CD4-positive, alpha-beta memory T cell (primary cell): ENCODE results near the gene SPRY1. TPM values are rescaled to one million over a fixed set of nuclear protein-coding genes. Genes with fewer than 3 reads are reported as not detected.
A peak's percentile ranks its signal among the peaks of the same experiment; 100 is the strongest.

Experiments
- CTCF ChIA-PET: fragments of 350-600 bp; sonication (Branson Sonifier 250); formaldehyde crosslinking; loops from one replicate; lab custom pipeline; 2021; ENCODE audit warnings: inconsistent platforms; ENCODE audit not compliant: partially characterized antibody; lab: Charles Lee
- POLR2A ChIA-PET: fragments of 350-600 bp; sonication (Branson Sonifier 250); formaldehyde crosslinking; loops from one replicate; lab custom pipeline; 2021; ENCODE audit not compliant: partially characterized antibody; lab: Charles Lee
- DNase-seq, 5 donors: peaks; one replicate each; pipeline versions ENCODE4 v3.0.0 to v3.0.0-alpha.2; 2020 to 2022; ENCODE audit warnings: mixed read lengths in 1 of 5
- H3K27ac ChIP-seq: one replicate; pipeline ENCODE4 v1.7.0; 2013; ENCODE audit warnings: low read depth, low read length
- H3K27me3 ChIP-seq: 2 replicates; pipeline ENCODE4 v1.7.0; 2013; ENCODE audit warnings: mild to moderate bottlenecking, low read length, moderate library complexity; ENCODE audit not compliant: insufficient read depth
- H3K36me3 ChIP-seq: 2 replicates; pipeline ENCODE4 v1.7.0; 2013; ENCODE audit warnings: mild to moderate bottlenecking, low read length, moderate library complexity; ENCODE audit not compliant: insufficient read depth
- H3K4me1 ChIP-seq: 2 replicates; pipeline ENCODE4 v1.7.0; 2013; ENCODE audit warnings: mild to moderate bottlenecking, low read length, moderate library complexity; ENCODE audit not compliant: insufficient read depth
- H3K4me3 ChIP-seq, 2 donors: one replicate each; pipeline ENCODE4 v1.7.0; 2013; ENCODE audit warnings: low read length in 2 of 2, mild to moderate bottlenecking in 1 of 2
- H3K9me3 ChIP-seq, 2 donors: one replicate each; pipeline ENCODE4 v1.7.0; 2013; ENCODE audit warnings: low read length in 2 of 2, control low read depth in 1 of 2; ENCODE audit not compliant: control insufficient read depth in 1 of 2
- H3K27ac Mint-ChIP-seq, 7 donors: one replicate each; pipeline ENCODE4 v1.8.0; 2020 to 2021; ENCODE audit warnings: mixed read lengths in 7 of 7, mild to moderate bottlenecking in 6 of 7, inconsistent platforms in 3 of 7, moderate library complexity in 3 of 7
- H3K27me3 Mint-ChIP-seq, 2 donors: one replicate each; pipeline ENCODE4 v1.8.0; 2020 to 2021; ENCODE audit warnings: mixed read lengths in 2 of 2
- H3K36me3 Mint-ChIP-seq, 2 donors: one replicate each; pipeline ENCODE4 v1.8.0; 2020 to 2021; ENCODE audit warnings: mixed read lengths in 2 of 2, inconsistent platforms in 1 of 2, mild to moderate bottlenecking in 1 of 2
- H3K4me1 Mint-ChIP-seq, 4 donors: one replicate each; pipeline ENCODE4 v1.8.0; 2020 to 2021; ENCODE audit warnings: mixed read lengths in 4 of 4, mild to moderate bottlenecking in 1 of 4
- H3K4me3 Mint-ChIP-seq, 8 donors: one replicate each; pipeline ENCODE4 v1.8.0; 2020 to 2021; ENCODE audit warnings: mixed read lengths in 8 of 8, mild to moderate bottlenecking in 7 of 8, moderate library complexity in 6 of 8, inconsistent platforms in 3 of 8
- H3K9me3 Mint-ChIP-seq, 8 donors: one replicate each; pipeline ENCODE4 v1.8.0; 2020 to 2021; ENCODE audit warnings: mixed read lengths in 8 of 8, mild to moderate bottlenecking in 5 of 8, inconsistent platforms in 3 of 8, moderate library complexity in 1 of 8
- intact Hi-C: fragments of 100-400 bp; cut with micrococcal nuclease; formaldehyde crosslinking; loops from one replicate; pipeline ENCODE4 v1.15.1; 2023
- polyA plus RNA-seq, 2 donors: library from polyadenylated mRNA; unstranded; fragments of 300-500 nt; fragmentation: Illumina TruSeq; gene quantifications; one replicate each; pipeline ENCODE4 v1.2.3, GENCODE V29; 2021
- total RNA-seq, 2 experiments: library from RNA; stranded (reverse); gene quantifications; one replicate each; pipeline ENCODE4 v1.2.3, GENCODE V29; 2021

The SPRY1 gene
- total and polyA plus RNA-seq, 4 experiments from 2014 or later, result 4.4 to 8.2 (median 6.1) TPM

- Histone ChIP-seq H3K4me1 (no peaks in the 10 kb centered on the region), H3K9me3 (no peaks in the 10 kb centered on the region), H3K27ac (no peak overlapping the region), H3K36me3 (no peaks in the 10 kb centered on the region), H3K4me3 (no peak overlapping the region), H3K27me3 (no peaks in the 10 kb centered on the region)
- Mint-ChIP-seq H3K4me1 (no peaks in the 10 kb centered on the region), H3K36me3 (no peaks in the 10 kb centered on the region), H3K4me3 (no peak overlapping the region), H3K27ac (no peak overlapping the region), H3K9me3 (no peaks in the 10 kb centered on the region), H3K27me3 (peaks cover 13 to 16% of the 10 kb centered on the region in 2 donors)
- CTCF ChIA-PET, result no interaction called here
- POLR2A ChIA-PET, result no interaction called here
- DNase-seq, result no peak
- intact Hi-C loops, result no loop called here
These were observed 15.6 kb upstream of the SPRY1 start for GRCh38 chr4:123380728-123381716.

- no peak overlapping the region for H3K4me3 ChIP-seq
- CTCF ChIA-PET, result no interaction called here
- H3K27me3 ChIP-seq, result no peaks in the 10 kb centered on the region
- POLR2A ChIA-PET, result no interaction called here
- Mint-ChIP-seq H3K4me1 (no peaks in the 10 kb centered on the region), H3K9me3 (no peaks in the 10 kb centered on the region), H3K27me3 (peaks cover 13 to 18% of the 10 kb centered on the region in 2 donors), H3K27ac (no peak overlapping the region), H3K36me3 (no peaks in the 10 kb centered on the region), H3K4me3 (no peak overlapping the region)
- intact Hi-C loops, result no loop called here
- H3K36me3 ChIP-seq, result no peaks in the 10 kb centered on the region
- no peaks in the 10 kb centered on the region for H3K4me1 ChIP-seq
- no peak overlapping the region for H3K27ac ChIP-seq
- H3K9me3 ChIP-seq, result no peaks in the 10 kb centered on the region
- DNase-seq, result no peak
These were observed 14.6 kb upstream of the SPRY1 start for GRCh38 chr4:123381996-123382395.

GRCh38 chr4:123383566-123383965, 13.0 kb upstream of the SPRY1 start:
- no peak for DNase-seq
- H3K9me3 ChIP-seq, result no peaks in the 10 kb centered on the region
- H3K27me3 Mint-ChIP-seq, result peaks cover 8 to 15% of the 10 kb centered on the region in 2 donors
- ChIA-PET POLR2A (no interaction called here), CTCF (interaction anchor here (1.2 kb wide), 1 partner anchor 8 kb away, joined by 5 read pairs; no protein-coding TSS in a partner anchor)
- no peaks in the 10 kb centered on the region for H3K36me3 ChIP-seq
- no peaks in the 10 kb centered on the region for H3K36me3 Mint-ChIP-seq
- no peak overlapping the region for H3K4me3 ChIP-seq
- H3K4me1 Mint-ChIP-seq, result no peaks in the 10 kb centered on the region
- intact Hi-C loops, result no loop called here
- no peak overlapping the region for H3K4me3 Mint-ChIP-seq
- no peaks in the 10 kb centered on the region for H3K4me1 ChIP-seq
- H3K9me3 Mint-ChIP-seq, result no peaks in the 10 kb centered on the region
- no peak overlapping the region for H3K27ac Mint-ChIP-seq
- H3K27me3 ChIP-seq, result no peaks in the 10 kb centered on the region
- H3K27ac ChIP-seq, result no peak overlapping the region

- POLR2A ChIA-PET, result no interaction called here
- H3K9me3 ChIP-seq, result no peaks in the 10 kb centered on the region
- H3K36me3 ChIP-seq, result no peaks in the 10 kb centered on the region
- no peak for DNase-seq
- Mint-ChIP-seq H3K9me3 (no peaks in the 10 kb centered on the region), H3K4me3 (no peak overlapping the region), H3K27ac (no peak overlapping the region), H3K27me3 (peaks cover 7 to 8% of the 10 kb centered on the region in 2 donors), H3K4me1 (no peaks in the 10 kb centered on the region), H3K36me3 (no peaks in the 10 kb centered on the region)
- no peaks in the 10 kb centered on the region for H3K27me3 ChIP-seq
- no peaks in the 10 kb centered on the region for H3K4me1 ChIP-seq
- CTCF ChIA-PET, result no interaction called here
- no peak overlapping the region for H3K4me3 ChIP-seq
- intact Hi-C loops, result no loop called here
- H3K27ac ChIP-seq, result no peak overlapping the region
These were observed 10.0 kb upstream of the SPRY1 start for GRCh38 chr4:123386609-123387008.

- DNase-seq, result peak in 4 of 5 donors; percentile 12 to 29 (median 16)
- peaks cover 4 to 6% of the 10 kb centered on the region in 2 donors for H3K27me3 Mint-ChIP-seq
These were observed 5.6 kb upstream of the SPRY1 start for GRCh38 chr4:123390846-123391456.

GRCh38 chr4:123393721-123394120, 2.9 kb upstream of the SPRY1 start:
- H3K4me3 Mint-ChIP-seq, result peak overlapping the region in 1 of 8 donors; percentile 15
- peaks cover 7 to 16% (median 12%) of the 10 kb centered on the region in 4 donors for H3K4me1 Mint-ChIP-seq
- H3K27me3 Mint-ChIP-seq, result peaks cover 7 to 10% of the 10 kb centered on the region in 2 donors
- H3K36me3 ChIP-seq, result no peaks in the 10 kb centered on the region
- no peaks in the 10 kb centered on the region for H3K9me3 ChIP-seq
- H3K27me3 ChIP-seq, result no peaks in the 10 kb centered on the region
- no peak for DNase-seq
- no peak overlapping the region for H3K4me3 ChIP-seq
- CTCF ChIA-PET, result interaction anchor here (1.1 to 2.0 kb wide), 2 partner anchors 171 to 264 kb away, joined by 3 to 5 read pairs; no protein-coding TSS in a partner anchor
- H3K36me3 Mint-ChIP-seq, result peaks cover 0 to 7% of the 10 kb centered on the region in 2 donors
- H3K27ac ChIP-seq, result no peak overlapping the region
- POLR2A ChIA-PET, result no interaction called here
- intact Hi-C loops, result no loop called here
- H3K27ac Mint-ChIP-seq, result peak overlapping the region in 1 of 7 donors; percentile 11
- peaks cover 0 to 2% (median 0%) of the 10 kb centered on the region in 8 donors for H3K9me3 Mint-ChIP-seq
- peaks cover 15% of the 10 kb centered on the region for H3K4me1 ChIP-seq

More at GRCh38 chr4:123390846-123391456, 5.6 kb upstream of the SPRY1 start:
- no peak overlapping the region for H3K4me3 ChIP-seq
- no peaks in the 10 kb centered on the region for H3K9me3 ChIP-seq
- H3K27me3 ChIP-seq, result no peaks in the 10 kb centered on the region
- Mint-ChIP-seq H3K36me3 (no peaks in the 10 kb centered on the region), H3K4me3 (no peak overlapping the region), H3K4me1 (no peaks in the 10 kb centered on the region), H3K27ac (no peak overlapping the region), H3K9me3 (no peaks in the 10 kb centered on the region)
- no peaks in the 10 kb centered on the region for H3K4me1 ChIP-seq
- H3K36me3 ChIP-seq, result no peaks in the 10 kb centered on the region
- no peak overlapping the region for H3K27ac ChIP-seq
- POLR2A ChIA-PET, result no interaction called here
- intact Hi-C loops, result loop anchor here (1.0 to 2.0 kb wide), 3 partner anchors 174 to 872 kb away; no protein-coding TSS in a partner anchor
- CTCF ChIA-PET, result interaction anchor here (0.7 to 2.8 kb wide), 5 partner anchors 8 to 932 kb away, joined by 3 to 14 read pairs (median 5); no protein-coding TSS in a partner anchor
